GM19023 (cell line): Measurements from ENCODE around the gene DNAH9.
"Not testable (repeated sequence)": the region's sequence is repeated elsewhere in the genome, so short reads cannot be mapped to it uniquely, and the experiment has no call there.

Source experiments
- ATAC-seq: cut with Tn5 transposase; IDR thresholded peaks from one replicate; pipeline ENCODE4 v1.9.1; 2021; ENCODE audit warnings: mild to moderate bottlenecking, moderate library complexity; ENCODE audit not compliant: unreplicated experiment

Gene DNAH9

GRCh38 chr17:11898526-11899235 is 300.4 kb downstream of the DNAH9 start:
- no peak for ATAC-seq

DNA sequence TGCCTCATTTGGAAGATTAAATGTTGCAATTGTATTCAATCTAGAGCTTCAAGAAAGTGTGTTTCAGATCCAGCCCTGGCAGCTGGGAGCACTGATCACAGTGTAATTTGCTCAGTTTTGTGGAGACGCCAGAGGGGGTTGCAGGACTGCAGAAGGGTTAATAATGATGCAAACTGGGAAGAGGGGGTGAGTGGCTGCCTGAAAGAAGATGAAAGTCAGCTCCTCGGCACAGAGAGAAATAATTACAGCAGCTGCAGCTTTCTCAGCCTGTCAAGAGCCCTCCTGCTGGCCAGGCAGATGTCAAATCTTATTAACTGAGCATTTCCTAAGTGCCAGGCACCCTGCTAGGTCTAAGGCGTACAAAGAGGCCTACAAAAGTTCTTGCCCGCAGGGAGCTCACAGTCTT is 301.3 kb downstream of the DNAH9 start:
- ATAC-seq: no peak

GRCh38 chr17:11900041-11900476 is 301.8 kb downstream of the DNAH9 start:
- ATAC-seq: no peak

DNA sequence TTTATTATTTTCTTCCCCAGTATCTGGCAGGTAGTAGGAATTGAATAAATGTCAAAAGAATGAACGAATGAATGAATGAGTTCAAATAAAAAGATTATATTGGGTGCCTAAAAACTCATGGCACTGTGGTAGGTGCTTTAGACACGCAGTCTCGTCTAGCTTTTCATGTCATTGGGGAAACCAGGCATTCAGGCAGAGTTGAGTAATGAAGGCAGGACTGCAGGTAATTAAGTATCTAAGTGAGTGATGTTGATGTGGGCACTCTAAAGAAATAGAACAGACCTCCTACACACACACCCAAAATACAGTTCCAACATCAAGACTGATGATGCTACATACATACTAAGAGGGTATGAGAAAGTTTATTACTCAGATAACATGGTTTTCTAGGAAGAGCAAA is 302.4 kb downstream of the DNAH9 start:
- ATAC-seq: no peak

DNA sequence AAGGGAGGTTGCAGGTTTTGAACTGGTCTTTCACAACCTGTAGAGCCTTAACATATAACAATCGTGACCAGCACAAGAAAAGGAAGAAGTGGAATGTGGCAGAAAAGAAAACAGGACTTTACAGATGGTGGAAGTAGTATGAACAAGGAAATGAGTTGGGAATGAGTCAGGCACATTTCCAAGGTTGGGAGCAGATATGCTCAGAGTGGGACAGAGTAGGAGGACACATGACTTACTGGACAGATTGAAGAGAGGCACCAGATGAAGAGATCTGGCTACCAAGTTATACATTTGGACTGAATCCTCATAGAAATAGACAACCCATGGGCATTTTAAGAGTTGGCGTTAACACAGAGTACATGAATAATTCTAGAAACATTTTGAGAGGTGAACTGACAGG is 303.7 kb downstream of the DNAH9 start:
- no peak for ATAC-seq

- ATAC-seq: no peak
These were observed 310.5 kb downstream of the DNAH9 start for GRCh38 chr17:11908711-11909146.

- no peak for ATAC-seq
These were observed 311.1 kb downstream of the DNAH9 start for GRCh38 chr17:11909348-11909747.

- ATAC-seq: no peak
These were observed 317.8 kb downstream of the DNAH9 start for GRCh38 chr17:11916091-11916490.

GRCh38 chr17:11917415-11917814 is 319.1 kb downstream of the DNAH9 start:
- no peak for ATAC-seq

DNA sequence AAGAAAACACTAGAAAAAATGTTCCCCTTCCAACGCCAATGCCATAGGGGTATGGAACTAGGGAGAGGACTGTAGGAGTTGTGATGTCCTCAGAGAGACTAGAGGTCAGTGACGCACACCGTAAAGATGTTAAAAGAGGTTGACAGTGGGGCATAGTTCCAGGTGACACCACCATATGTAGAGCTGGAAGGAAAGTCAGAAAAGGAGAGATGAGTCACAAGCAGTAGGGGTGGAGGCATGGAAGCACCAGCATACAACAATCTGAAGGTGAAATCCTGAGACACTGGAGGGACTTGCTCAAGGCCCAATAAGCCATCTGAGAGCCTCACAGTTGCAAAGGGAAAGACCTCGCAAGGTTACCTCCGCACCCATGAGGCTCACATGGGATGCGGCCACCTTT is 323.0 kb downstream of the DNAH9 start:
- no peak for ATAC-seq

- no peak for ATAC-seq
These were observed 324.4 kb downstream of the DNAH9 start for GRCh38 chr17:11922638-11923037.

GRCh38 chr17:11924076-11924475 is 325.8 kb downstream of the DNAH9 start:
- no peak for ATAC-seq

GRCh38 chr17:11925262-11926021 is 327.2 kb downstream of the DNAH9 start:
- no peak for ATAC-seq

GRCh38 chr17:11928436-11928835 is 330.2 kb downstream of the DNAH9 start:
- ATAC-seq: no peak

GRCh38 chr17:11932337-11932898 is 334.1 kb downstream of the DNAH9 start:
- ATAC-seq: no peak

GRCh38 chr17:11935734-11936406 is 337.6 kb downstream of the DNAH9 start:
- no peak for ATAC-seq

- no peak for ATAC-seq
These were observed 342.6 kb downstream of the DNAH9 start for GRCh38 chr17:11940904-11941303.

GRCh38 chr17:11943086-11943485 is 344.8 kb downstream of the DNAH9 start:
- not testable (repeated sequence) for ATAC-seq

DNA sequence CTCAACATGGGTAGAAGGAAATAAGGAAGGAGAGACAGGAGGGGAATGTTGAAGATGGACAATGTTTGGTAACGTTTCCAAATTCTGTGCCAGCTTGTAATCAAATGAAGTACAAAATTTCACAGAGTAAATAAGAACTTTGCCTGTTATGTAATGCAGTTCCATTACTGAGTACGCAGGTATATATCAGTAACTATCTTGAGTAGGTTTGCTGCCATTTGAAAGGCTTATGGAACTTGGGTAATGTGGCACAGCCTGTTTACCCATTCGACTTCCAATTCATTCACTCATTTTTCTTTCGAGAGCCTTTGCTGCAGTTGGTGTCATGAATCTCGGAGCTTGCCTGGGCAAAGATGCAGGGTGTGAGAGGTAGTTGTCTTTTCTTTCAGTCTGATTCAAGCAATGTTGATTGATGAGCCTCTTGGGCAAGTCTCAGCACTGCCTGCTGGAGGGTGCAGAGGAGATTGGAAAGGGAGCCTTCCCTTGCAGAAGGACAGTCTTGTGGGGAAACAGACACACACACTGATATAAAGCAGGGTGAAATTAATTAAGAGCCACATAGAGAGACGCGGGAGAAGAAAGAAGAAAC is 345.6 kb downstream of the DNAH9 start:
- no peak for ATAC-seq

DNA sequence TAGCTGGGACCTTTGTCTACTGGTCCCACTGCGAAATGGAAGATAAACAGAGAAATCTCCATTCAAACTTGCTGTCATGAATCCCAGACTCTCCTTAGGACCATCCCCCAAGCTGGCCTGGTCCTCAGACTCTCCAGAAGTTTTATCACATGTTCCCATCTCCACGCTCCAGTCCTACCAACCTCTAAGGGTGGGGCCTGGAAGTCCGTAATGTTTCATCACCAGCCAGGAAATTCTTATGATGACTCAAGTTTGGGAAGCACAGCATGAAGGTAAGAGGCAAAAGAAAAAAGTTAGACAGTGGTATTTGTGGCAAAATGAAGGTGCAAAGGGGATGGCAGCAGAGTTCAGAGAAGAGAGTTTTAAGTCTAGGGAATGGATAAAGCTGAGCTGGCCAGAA is 346.3 kb downstream of the DNAH9 start:
- no peak for ATAC-seq

DNA sequence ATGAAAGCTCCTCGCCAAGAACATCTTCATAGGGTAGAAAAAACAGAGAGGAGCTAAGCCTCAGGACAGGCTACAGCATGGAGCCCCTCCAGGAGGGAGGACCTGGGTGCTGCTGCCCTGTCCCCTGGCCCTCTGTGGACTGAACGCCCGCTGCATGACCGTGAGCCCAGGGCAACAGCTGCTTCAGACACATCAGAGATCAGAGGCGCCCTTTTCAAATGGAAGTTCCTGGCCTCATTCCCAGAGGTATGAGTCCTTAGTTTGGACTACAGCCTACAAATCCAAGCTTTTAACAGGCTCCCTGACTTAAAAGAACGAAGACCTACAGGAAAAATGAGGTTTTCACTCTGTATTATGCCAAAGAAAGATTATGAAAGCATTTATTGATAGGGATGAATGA is 350.5 kb downstream of the DNAH9 start:
- no peak for ATAC-seq
